HepG2 (cell line): ENCODE data around the gene UPK1A. TPM values are rescaled to one million over a fixed set of nuclear protein-coding genes. Genes with fewer than 3 reads are reported as not detected.

Experiments used
- BRD4 ChIP-seq: sonication (generic); formaldehyde crosslinking; IDR thresholded peaks from 2 replicates; pipeline ENCODE4 v1.4.0; 2020; ENCODE audit warnings: missing genetic modification reagents
- CHCHD3 ChIP-seq: sonication (generic); formaldehyde crosslinking; IDR thresholded peaks from 2 replicates; pipeline ENCODE4 v1.8.0; 2022; ENCODE audit warnings: mild to moderate bottlenecking, missing genetic modification reagents, moderate library complexity
- KDM2A ChIP-seq: sonication (generic); formaldehyde crosslinking; IDR thresholded peaks from 2 replicates; pipeline ENCODE4 v1.4.0; 2020; ENCODE audit warnings: low read depth, missing genetic modification reagents, borderline replicate concordance
- MAZ ChIP-seq, 2 experiments: sonication (generic) in 1 of 2; formaldehyde crosslinking in 1 of 2; IDR thresholded peaks; 2 replicates each; pipeline versions ENCODE4 v1.5.0 to v1.6.1; 2012 to 2020; ENCODE audit warnings: low read depth in 2 of 2, mild to moderate bottlenecking in 2 of 2, borderline replicate concordance in 1 of 2, improper control_type of control experiment in 1 of 2, low read length in 1 of 2, missing genetic modification reagents in 1 of 2, moderate library complexity in 1 of 2
- POLR2A ChIP-seq, 2 experiments: IDR thresholded peaks; 2 replicates each; pipeline ENCODE4 v1.6.1; 2011; ENCODE audit warnings: low read depth in 2 of 2, low read length in 2 of 2, mild to moderate bottlenecking in 1 of 2, moderate library complexity in 1 of 2; ENCODE audit not compliant: insufficient read depth in 1 of 2
- RBFOX2 ChIP-seq: fragments of 200-400 bp; formaldehyde crosslinking; IDR thresholded peaks from 2 replicates; pipeline ENCODE4 v1.6.1; 2017; ENCODE audit warnings: low read depth, mild to moderate bottlenecking, low read length
- RXRA ChIP-seq: sonication (generic); formaldehyde crosslinking; IDR thresholded peaks from 2 replicates; pipeline ENCODE4 v1.5.1; 2020; ENCODE audit warnings: missing genetic modification reagents
- SAP130 ChIP-seq: IDR thresholded peaks from 2 replicates; pipeline ENCODE4 v1.6.1; 2016; ENCODE audit warnings: low read depth
- SOX6 ChIP-seq, 2 experiments: fragments of 450-650 bp in 1 of 2; sonication (generic) in 1 of 2; formaldehyde crosslinking in 1 of 2; IDR thresholded peaks; 2 replicates each; pipeline versions ENCODE4 v1.4.0 to v1.6.1; 2017 to 2020; ENCODE audit warnings: antibody characterized with exemption in 1 of 2, mild to moderate bottlenecking in 1 of 2, missing genetic modification reagents in 1 of 2
- STAG1 ChIP-seq: sonication (generic); formaldehyde crosslinking; IDR thresholded peaks from 2 replicates; pipeline ENCODE4 v1.4.0; 2020; ENCODE audit warnings: missing genetic modification reagents
- TOE1 ChIP-seq: sonication (generic); formaldehyde crosslinking; IDR thresholded peaks from 2 replicates; pipeline ENCODE4 v1.4.0; 2020; ENCODE audit warnings: mild to moderate bottlenecking, missing genetic modification reagents
- ZBTB42 ChIP-seq: sonication (generic); formaldehyde crosslinking; IDR thresholded peaks from 2 replicates; pipeline ENCODE4 v1.5.0; 2020; ENCODE audit warnings: mild to moderate bottlenecking, missing genetic modification reagents
- ZSCAN21 ChIP-seq: sonication (generic); formaldehyde crosslinking; IDR thresholded peaks from 2 replicates; pipeline ENCODE4 v1.8.0; 2022; ENCODE audit warnings: mild to moderate bottlenecking, missing genetic modification reagents, moderate library complexity, borderline replicate concordance
- polyA plus RNA-seq, 8 experiments: library from polyadenylated mRNA; depleted of rRNA in 3 of 8; stranded (reverse) in 7 of 8; unstranded in 1 of 8; fragments of >200 nt; fragmentation: Illumina TruSeq in 4 of 8; extraction: Trizol in 4 of 8; gene quantifications; 2 replicates each; pipeline versions ENCODE4 v1.2.1 to v1.2.3, GENCODE V29; 2011 to 2016; ENCODE audit warnings: low read depth in 4 of 8, missing spikeins in 1 of 8, mixed read lengths in 1 of 8; ENCODE audit not compliant: insufficient read depth in 1 of 8
- total RNA-seq, 5 experiments: library from RNA; depleted of rRNA; stranded (reverse); fragments of >200 nt; fragmentation: Illumina TruSeq; extraction: Trizol; gene quantifications; 2 replicates each; pipeline ENCODE4 v1.2.3, GENCODE V29; 2016; ENCODE audit warnings: low read depth in 1 of 5
- TF ChIP-seq, protein P1 (sequence below): sonication (generic); formaldehyde crosslinking; IDR thresholded peaks from 2 replicates; pipeline ENCODE4 v1.8.1; 2022; ENCODE audit warnings: low read depth, mild to moderate bottlenecking, missing genetic modification reagents
- TF ChIP-seq, protein P2 (sequence below): sonication (generic); IDR thresholded peaks from 2 replicates; pipeline ENCODE4 v1.6.1; 2016; ENCODE audit warnings: low read depth, borderline replicate concordance
- TF ChIP-seq, protein P3 (sequence below): sonication (generic); formaldehyde crosslinking; IDR thresholded peaks from 2 replicates; pipeline ENCODE4 v1.4.0; 2020; ENCODE audit warnings: missing genetic modification reagents
- TF ChIP-seq, protein P4 (sequence below): sonication (generic); formaldehyde crosslinking; IDR thresholded peaks from 2 replicates; pipeline ENCODE4 v1.5.1; 2020; ENCODE audit warnings: mild to moderate bottlenecking, moderate library complexity, missing genetic modification reagents

The UPK1A gene
- total and polyA plus RNA-seq, 2 of the 13 experiments (the other 11 are each of a cell fraction or from before 2014, with no cell fraction given): 2.9 TPM; not detected in 1

DNA sequence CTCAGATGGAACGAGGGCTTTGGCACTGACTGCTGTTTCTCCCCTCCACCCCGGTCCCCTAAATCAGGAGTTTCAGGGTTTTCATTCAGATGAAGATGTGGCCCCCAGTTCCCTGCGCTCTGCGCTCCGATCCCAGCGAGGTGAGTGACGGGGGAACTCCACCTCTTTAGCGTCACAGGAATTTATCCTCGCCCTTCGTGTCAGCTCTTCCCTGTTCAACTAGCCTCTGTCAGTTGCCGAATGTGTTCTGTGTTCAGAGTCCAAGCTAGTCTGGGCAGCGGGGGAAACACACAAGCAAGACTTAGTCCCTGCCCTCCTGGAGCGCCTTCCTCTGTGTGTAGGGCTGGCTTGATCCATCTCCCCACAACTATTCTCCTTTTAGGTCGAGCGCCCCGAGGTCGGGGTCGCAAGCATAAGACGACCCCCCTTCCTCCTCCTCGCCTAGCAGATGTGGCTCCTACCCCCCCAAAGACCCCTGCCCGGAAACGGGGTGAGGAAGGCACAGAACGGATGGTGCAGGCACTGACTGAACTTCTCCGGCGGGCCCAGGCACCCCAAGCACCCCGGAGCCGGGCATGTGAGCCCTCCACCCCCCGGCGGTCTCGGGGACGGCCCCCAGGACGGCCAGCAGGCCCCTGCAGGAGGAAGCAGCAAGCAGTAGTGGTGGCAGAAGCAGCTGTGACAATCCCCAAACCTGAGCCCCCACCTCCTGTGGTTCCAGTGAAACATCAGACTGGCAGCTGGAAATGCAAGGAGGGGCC, 53.3 kb downstream of the UPK1A start (continued):
- TF ChIP-seq, protein P1, sequence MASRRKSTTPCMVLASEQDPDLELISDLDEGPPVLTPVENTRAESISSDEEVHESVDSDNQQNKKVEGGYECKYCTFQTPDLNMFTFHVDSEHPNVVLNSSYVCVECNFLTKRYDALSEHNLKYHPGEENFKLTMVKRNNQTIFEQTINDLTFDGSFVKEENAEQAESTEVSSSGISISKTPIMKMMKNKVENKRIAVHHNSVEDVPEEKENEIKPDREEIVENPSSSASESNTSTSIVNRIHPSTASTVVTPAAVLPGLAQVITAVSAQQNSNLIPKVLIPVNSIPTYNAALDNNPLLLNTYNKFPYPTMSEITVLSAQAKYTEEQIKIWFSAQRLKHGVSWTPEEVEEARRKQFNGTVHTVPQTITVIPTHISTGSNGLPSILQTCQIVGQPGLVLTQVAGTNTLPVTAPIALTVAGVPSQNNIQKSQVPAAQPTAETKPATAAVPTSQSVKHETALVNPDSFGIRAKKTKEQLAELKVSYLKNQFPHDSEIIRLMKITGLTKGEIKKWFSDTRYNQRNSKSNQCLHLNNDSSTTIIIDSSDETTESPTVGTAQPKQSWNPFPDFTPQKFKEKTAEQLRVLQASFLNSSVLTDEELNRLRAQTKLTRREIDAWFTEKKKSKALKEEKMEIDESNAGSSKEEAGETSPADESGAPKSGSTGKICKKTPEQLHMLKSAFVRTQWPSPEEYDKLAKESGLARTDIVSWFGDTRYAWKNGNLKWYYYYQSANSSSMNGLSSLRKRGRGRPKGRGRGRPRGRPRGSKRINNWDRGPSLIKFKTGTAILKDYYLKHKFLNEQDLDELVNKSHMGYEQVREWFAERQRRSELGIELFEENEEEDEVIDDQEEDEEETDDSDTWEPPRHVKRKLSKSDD (CRISPR knock-in tag): no peak
- TF ChIP-seq POLR2A (IDR thresholded peaks at IDR 0.05; ENCODE audit: insufficient read depth in 1 of 2, low read depth in 2 of 2, low read length in 2 of 2): 0 out of 4 replicates have a peak, but pooled peaks of 1 of the 2 experiments have one; percentile 28
- TF ChIP-seq, protein P2, sequence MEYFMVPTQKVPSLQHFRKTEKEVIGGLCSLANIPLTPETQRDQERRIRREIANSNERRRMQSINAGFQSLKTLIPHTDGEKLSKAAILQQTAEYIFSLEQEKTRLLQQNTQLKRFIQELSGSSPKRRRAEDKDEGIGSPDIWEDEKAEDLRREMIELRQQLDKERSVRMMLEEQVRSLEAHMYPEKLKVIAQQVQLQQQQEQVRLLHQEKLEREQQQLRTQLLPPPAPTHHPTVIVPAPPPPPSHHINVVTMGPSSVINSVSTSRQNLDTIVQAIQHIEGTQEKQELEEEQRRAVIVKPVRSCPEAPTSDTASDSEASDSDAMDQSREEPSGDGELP: no peak
- TF ChIP-seq, protein P3, sequence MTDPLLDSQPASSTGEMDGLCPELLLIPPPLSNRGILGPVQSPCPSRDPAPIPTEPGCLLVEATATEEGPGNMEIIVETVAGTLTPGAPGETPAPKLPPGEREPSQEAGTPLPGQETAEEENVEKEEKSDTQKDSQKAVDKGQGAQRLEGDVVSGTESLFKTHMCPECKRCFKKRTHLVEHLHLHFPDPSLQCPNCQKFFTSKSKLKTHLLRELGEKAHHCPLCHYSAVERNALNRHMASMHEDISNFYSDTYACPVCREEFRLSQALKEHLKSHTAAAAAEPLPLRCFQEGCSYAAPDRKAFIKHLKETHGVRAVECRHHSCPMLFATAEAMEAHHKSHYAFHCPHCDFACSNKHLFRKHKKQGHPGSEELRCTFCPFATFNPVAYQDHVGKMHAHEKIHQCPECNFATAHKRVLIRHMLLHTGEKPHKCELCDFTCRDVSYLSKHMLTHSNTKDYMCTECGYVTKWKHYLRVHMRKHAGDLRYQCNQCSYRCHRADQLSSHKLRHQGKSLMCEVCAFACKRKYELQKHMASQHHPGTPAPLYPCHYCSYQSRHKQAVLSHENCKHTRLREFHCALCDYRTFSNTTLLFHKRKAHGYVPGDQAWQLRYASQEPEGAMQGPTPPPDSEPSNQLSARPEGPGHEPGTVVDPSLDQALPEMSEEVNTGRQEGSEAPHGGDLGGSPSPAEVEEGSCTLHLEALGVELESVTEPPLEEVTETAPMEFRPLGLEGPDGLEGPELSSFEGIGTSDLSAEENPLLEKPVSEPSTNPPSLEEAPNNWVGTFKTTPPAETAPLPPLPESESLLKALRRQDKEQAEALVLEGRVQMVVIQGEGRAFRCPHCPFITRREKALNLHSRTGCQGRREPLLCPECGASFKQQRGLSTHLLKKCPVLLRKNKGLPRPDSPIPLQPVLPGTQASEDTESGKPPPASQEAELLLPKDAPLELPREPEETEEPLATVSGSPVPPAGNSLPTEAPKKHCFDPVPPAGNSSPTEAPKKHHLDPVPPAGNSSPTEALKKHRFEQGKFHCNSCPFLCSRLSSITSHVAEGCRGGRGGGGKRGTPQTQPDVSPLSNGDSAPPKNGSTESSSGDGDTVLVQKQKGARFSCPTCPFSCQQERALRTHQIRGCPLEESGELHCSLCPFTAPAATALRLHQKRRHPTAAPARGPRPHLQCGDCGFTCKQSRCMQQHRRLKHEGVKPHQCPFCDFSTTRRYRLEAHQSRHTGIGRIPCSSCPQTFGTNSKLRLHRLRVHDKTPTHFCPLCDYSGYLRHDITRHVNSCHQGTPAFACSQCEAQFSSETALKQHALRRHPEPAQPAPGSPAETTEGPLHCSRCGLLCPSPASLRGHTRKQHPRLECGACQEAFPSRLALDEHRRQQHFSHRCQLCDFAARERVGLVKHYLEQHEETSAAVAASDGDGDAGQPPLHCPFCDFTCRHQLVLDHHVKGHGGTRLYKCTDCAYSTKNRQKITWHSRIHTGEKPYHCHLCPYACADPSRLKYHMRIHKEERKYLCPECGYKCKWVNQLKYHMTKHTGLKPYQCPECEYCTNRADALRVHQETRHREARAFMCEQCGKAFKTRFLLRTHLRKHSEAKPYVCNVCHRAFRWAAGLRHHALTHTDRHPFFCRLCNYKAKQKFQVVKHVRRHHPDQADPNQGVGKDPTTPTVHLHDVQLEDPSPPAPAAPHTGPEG (CRISPR knock-in tag): no peak
- TF ChIP-seq STAG1: 0 out of 2 replicates have a peak, but pooled peaks have one; percentile 2
- no peak for TF ChIP-seq SOX6 (IDR thresholded peaks at IDR 0.05)
- TF ChIP-seq SOX6 (CRISPR knock-in tag; IDR thresholded peaks at IDR 0.05): peak; percentile 46
- 0 out of 2 replicates have a peak, but pooled peaks have one; percentile 38 for TF ChIP-seq MAZ (IDR thresholded peaks at IDR 0.05; ENCODE audit: borderline replicate concordance, low read depth, low read length)
- TF ChIP-seq MAZ (CRISPR knock-in tag; IDR thresholded peaks at IDR 0.05; ENCODE audit: low read depth): no peak
- TF ChIP-seq ZBTB42: no peak
- no peak for TF ChIP-seq ZSCAN21 (CRISPR knock-in tag)
- TF ChIP-seq TOE1 (CRISPR knock-in tag): no peak
- TF ChIP-seq SAP130 (CRISPR knock-in tag): peak; percentile 90
- TF ChIP-seq KDM2A: 0 out of 2 replicates have a peak, but pooled peaks have one; percentile 20
- TF ChIP-seq BRD4 (CRISPR knock-in tag): no peak
- no peak for TF ChIP-seq RBFOX2
- TF ChIP-seq, protein P4, sequence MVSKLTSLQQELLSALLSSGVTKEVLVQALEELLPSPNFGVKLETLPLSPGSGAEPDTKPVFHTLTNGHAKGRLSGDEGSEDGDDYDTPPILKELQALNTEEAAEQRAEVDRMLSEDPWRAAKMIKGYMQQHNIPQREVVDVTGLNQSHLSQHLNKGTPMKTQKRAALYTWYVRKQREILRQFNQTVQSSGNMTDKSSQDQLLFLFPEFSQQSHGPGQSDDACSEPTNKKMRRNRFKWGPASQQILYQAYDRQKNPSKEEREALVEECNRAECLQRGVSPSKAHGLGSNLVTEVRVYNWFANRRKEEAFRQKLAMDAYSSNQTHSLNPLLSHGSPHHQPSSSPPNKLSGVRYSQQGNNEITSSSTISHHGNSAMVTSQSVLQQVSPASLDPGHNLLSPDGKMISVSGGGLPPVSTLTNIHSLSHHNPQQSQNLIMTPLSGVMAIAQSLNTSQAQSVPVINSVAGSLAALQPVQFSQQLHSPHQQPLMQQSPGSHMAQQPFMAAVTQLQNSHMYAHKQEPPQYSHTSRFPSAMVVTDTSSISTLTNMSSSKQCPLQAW: no peak; the same call in 1 of the 2 replicates
- TF ChIP-seq CHCHD3: no peak
- no peak for TF ChIP-seq RXRA (CRISPR knock-in tag)
